CD4-positive, alpha-beta T cell treated with Interleukin-21 for 1 hour (primary cell): Measurements from ENCODE around the gene NDUFB2.
A peak's percentile ranks its signal among the peaks of the same experiment; 100 is the strongest.
"Not testable (repeated sequence)": the region's sequence is repeated elsewhere in the genome, so short reads cannot be mapped to it uniquely, and the experiment has no call there.

Source experiments
- DNase-seq: peaks from one replicate; pipeline ENCODE4 v3.0.0-alpha.2; 2020

Gene NDUFB2

GRCh38 chr7:140696680-140697446 lies at the start of gene NDUFB2:
NDUFB2 (plus strand) TSS chr7:140696708; CDS start chr7:140696745, 37 bp downstream.
- peak; percentile 70 for DNase-seq

- DNase-seq: peak; percentile 45
Observed at GRCh38 chr7:140646931-140647647, 49.4 kb upstream of the NDUFB2 start.

- no peak for DNase-seq
Observed at GRCh38 chr7:140649556-140650205, 46.8 kb upstream of the NDUFB2 start.

GRCh38 chr7:140650367-140650766 lies 46.1 kb upstream of the NDUFB2 start:
- no peak for DNase-seq

GRCh38 chr7:140653319-140654108 lies 43.0 kb upstream of the NDUFB2 start:
- DNase-seq: peak; percentile 58

GRCh38 chr7:140654109-140654387 lies 42.5 kb upstream of the NDUFB2 start:
- no peak for DNase-seq

- no peak for DNase-seq
Observed at GRCh38 chr7:140654661-140655060, 41.8 kb upstream of the NDUFB2 start.

- no peak for DNase-seq
Observed at GRCh38 chr7:140655511-140656408, 40.7 kb upstream of the NDUFB2 start.

- peak; percentile 37 for DNase-seq
Observed at GRCh38 chr7:140656548-140657515, 39.7 kb upstream of the NDUFB2 start.

GRCh38 chr7:140657891-140658290 lies 38.6 kb upstream of the NDUFB2 start:
- no peak for DNase-seq

GRCh38 chr7:140659856-140660255 lies 36.7 kb upstream of the NDUFB2 start:
- no peak for DNase-seq

GRCh38 chr7:140661124-140661523 lies 35.4 kb upstream of the NDUFB2 start:
- DNase-seq: no peak

GRCh38 chr7:140662938-140663337 lies 33.6 kb upstream of the NDUFB2 start:
- DNase-seq: not testable (repeated sequence)

- DNase-seq: no peak
Observed at GRCh38 chr7:140667476-140667875, 29.0 kb upstream of the NDUFB2 start.

GRCh38 chr7:140668641-140669040 lies 27.9 kb upstream of the NDUFB2 start:
- no peak for DNase-seq

GRCh38 chr7:140669352-140669751 lies 27.2 kb upstream of the NDUFB2 start:
- DNase-seq: no peak

GRCh38 chr7:140669862-140670261 lies 26.6 kb upstream of the NDUFB2 start:
- not testable (repeated sequence) for DNase-seq

- no peak for DNase-seq
Observed at GRCh38 chr7:140670343-140670935, 26.1 kb upstream of the NDUFB2 start.

GRCh38 chr7:140671966-140672365 lies 24.5 kb upstream of the NDUFB2 start:
- no peak for DNase-seq

- peak; percentile 66 for DNase-seq
Observed at GRCh38 chr7:140672382-140673062, 24.0 kb upstream of the NDUFB2 start, which contains the start of gene ADCK2. ADCK2 (plus strand) TSS chr7:140672945; CDS start chr7:140673331, 386 bp downstream.
